Ovary (tissue), 9 donors: ENCODE measurements around the gene PSMC3. TPM values are rescaled to one million over a fixed set of nuclear protein-coding genes. Genes with fewer than 3 reads are reported as not detected.
A peak's percentile ranks its signal among the peaks of the same experiment; 100 is the strongest.

Source experiments
- DNase-seq, 5 donors: peaks; one replicate each; pipeline ENCODE4 v3.0.0-alpha.2; 2019 to 2020
- H3K27ac ChIP-seq, 2 donors: fragments of 200-600 bp; one replicate each; pipeline versions ENCODE4 v1.5.1 to v1.8.0; 2019 to 2022
- H3K27me3 ChIP-seq: fragments of 200-600 bp; one replicate; pipeline ENCODE4 v1.8.0; 2022
- H3K36me3 ChIP-seq: fragments of 200-600 bp; sonication (generic); one replicate; pipeline ENCODE4 v1.5.1; 2019
- H3K4me1 ChIP-seq: one replicate; pipeline ENCODE4 v1.8.1; 2013; ENCODE audit warnings: mild to moderate bottlenecking, moderate library complexity; ENCODE audit not compliant: insufficient read depth
- H3K4me3 ChIP-seq: fragments of 200-600 bp; sonication (generic); one replicate; pipeline ENCODE4 v1.5.1; 2017
- H3K9me3 ChIP-seq, 2 donors: fragments of 200-600 bp in 1 of 2; sonication (generic) in 1 of 2; one replicate each; pipeline versions ENCODE4 v1.5.1 to v1.8.1; 2013 to 2019; ENCODE audit warnings: mild to moderate bottlenecking in 1 of 2, moderate library complexity in 1 of 2
- EP300 ChIP-seq: sonication (generic); formaldehyde crosslinking; IDR thresholded peaks from one replicate; pipeline ENCODE4 v1.6.1; 2017; ENCODE audit warnings: antibody characterized with exemption
- POLR2A ChIP-seq: fragments of 450-650 bp; IDR thresholded peaks from one replicate; pipeline ENCODE4 v1.6.1; 2017; ENCODE audit warnings: antibody characterized with exemption, mild to moderate bottlenecking, moderate library complexity
- WGBS, 3 donors: extraction: QIAGEN DNeasy Blood & Tissue Kit in 1 of 3; methylation state at CpG; one replicate each; pipeline versions ENCODE4 v1.1.5 to v1.1.7; 2013 to 2017; 5-methylcytosine and 5-hydroxymethylcytosine counted together
- intact Hi-C, 4 donors: fragments of 100-400 bp; cut with DNase I; formaldehyde crosslinking; loops; one replicate each; pipeline versions ENCODE4 v1.11.0 to v1.15.1; 2022 to 2023
- polyA plus RNA-seq, 2 donors: library from polyadenylated mRNA; stranded (reverse); fragments of 200-250 nt in 1 of 2; fragments of 350-450 nt in 1 of 2; fragmentation: Illumina TruSeq in 1 of 2; extraction: RNeasy Lipid Tissue Mini Kit (QIAGEN cat#74804) in 1 of 2; gene quantifications; one replicate each; pipeline ENCODE4 v1.2.3, GENCODE V29; 2013 to 2014
- total RNA-seq, 7 donors: library from RNA; depleted of rRNA in 2 of 7; stranded (reverse); fragments of >200 nt in 2 of 7; fragmentation: NEBNext Ultra II Directional in 3 of 7; extraction: Animal tissue kit (Norgen Biotek cat#: 25700) in 3 of 7; gene quantifications; one replicate each; pipeline versions ENCODE4 v1.1.0 to v1.2.4, GENCODE V29; 2016 to 2023
- TF ChIP-seq, protein P1 (sequence below), 3 donors: fragments of 450-650 bp in 2 of 3; fragments of 200-600 bp in 1 of 3; IDR thresholded peaks; one replicate each; pipeline versions ENCODE4 v1.5.1 to v1.8.0; 2016 to 2022; ENCODE audit warnings: antibody characterized with exemption in 3 of 3, mild to moderate bottlenecking in 1 of 3
- donor health status: DM: no; HTN: no; CAD: no; lungs with moderate emphysema.
- donor health status: DM: no; HTN: no; CAD: no.
- donor health status: Bipolar disorder and iron deficiency.
- donor health status: DM: yes; HTN: yes; CAD: no.
- donor health status: DM: no; HTN: no; CAD: no.
- donor health status: DM: yes; HTN: yes; CAD: no.

Gene PSMC3
- total and polyA plus RNA-seq, 9 donors, result 60.7 to 267 (median 87.2) TPM

DNA sequence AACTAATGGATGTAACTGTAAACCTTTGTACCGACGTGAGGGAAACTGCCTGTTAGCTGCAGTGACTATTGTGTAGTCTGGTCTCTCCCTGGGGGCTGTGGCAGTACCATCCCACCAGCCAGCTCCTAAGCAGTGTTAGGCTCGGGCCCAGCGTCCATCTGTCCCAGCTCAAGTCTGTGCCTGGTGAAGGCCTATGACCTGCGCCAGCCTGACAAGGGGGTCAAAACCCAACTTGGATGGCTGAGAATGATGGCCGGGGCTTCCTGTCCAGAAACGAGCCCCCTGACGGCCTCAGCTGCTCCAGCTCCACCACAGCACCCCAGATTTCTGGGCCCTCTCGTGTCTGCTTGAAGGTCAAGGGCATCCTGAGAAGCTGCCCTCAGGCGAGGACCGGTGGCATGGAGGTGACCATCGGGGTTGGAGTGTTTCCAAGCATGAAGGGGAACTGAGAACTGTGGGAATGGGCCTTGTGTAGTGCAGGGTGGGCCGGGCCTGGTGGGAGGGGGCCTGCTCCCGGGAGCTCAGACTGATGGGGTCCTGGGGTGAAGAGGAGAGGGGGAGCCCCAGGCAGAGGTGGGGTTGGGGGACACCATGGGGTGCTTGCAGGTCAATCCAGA is 33.6 kb downstream of the PSMC3 start:
- H3K27ac ChIP-seq, result no peak overlapping the region
- intact Hi-C loops, result no loop called here
- 84 to 92% (median 88%) methylated on average over 14 of the region's 14 CpGs for WGBS, 3 donors
- no peaks in the 10 kb centered on the region for H3K36me3 ChIP-seq
- H3K9me3 ChIP-seq, result no peaks in the 10 kb centered on the region
- no peaks in the 10 kb centered on the region for H3K27me3 ChIP-seq
- DNase-seq, result no peak
- no peak overlapping the region for H3K4me3 ChIP-seq
- no peaks in the 10 kb centered on the region for H3K4me1 ChIP-seq
- TF ChIP-seq, protein P1, sequence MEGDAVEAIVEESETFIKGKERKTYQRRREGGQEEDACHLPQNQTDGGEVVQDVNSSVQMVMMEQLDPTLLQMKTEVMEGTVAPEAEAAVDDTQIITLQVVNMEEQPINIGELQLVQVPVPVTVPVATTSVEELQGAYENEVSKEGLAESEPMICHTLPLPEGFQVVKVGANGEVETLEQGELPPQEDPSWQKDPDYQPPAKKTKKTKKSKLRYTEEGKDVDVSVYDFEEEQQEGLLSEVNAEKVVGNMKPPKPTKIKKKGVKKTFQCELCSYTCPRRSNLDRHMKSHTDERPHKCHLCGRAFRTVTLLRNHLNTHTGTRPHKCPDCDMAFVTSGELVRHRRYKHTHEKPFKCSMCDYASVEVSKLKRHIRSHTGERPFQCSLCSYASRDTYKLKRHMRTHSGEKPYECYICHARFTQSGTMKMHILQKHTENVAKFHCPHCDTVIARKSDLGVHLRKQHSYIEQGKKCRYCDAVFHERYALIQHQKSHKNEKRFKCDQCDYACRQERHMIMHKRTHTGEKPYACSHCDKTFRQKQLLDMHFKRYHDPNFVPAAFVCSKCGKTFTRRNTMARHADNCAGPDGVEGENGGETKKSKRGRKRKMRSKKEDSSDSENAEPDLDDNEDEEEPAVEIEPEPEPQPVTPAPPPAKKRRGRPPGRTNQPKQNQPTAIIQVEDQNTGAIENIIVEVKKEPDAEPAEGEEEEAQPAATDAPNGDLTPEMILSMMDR (IDR thresholded peaks at IDR 0.05), result no peak
- TF ChIP-seq EP300, result no peak
- TF ChIP-seq POLR2A, result no peak

DNA sequence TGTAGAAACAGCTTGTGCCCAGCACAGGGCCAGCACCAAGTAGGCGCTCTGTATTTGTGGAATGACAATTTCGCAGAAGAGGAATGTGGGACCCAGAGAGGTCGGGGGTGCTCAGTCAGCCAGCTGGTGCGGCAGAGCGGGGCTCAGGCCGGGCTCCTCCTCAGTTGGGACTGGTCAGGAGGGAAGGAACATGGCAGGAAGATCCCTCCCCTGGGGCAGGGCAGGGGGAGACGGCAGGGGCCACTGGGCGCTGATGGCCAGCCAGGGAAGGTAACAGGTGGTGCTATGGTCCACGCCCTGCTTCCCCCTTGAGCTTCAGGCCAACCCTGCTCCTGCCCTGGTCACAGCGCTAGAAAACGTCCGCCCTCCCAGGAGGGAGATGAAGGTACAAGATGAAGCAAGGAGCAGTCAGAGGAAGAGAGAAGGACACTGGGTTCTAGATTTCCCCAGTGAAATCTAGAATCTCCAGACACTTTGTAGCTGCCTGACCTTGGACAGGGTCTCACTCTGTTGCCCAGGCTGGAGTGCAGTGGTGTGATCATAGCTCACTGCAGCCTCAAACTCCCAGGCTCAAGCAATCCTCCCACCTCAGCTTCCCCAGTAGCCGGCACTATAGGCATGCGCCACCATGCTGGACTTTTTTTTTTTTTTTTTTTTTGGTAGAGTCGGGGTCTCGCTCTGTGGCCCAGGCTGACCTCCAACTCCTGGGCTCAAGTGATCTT is 34.4 kb downstream of the PSMC3 start:
- WGBS, 3 donors, result 85 to 94% (median 90%) methylated on average over 16 of the region's 16 CpGs
- intact Hi-C loops, result no loop called here
- no peak for DNase-seq
- no peak overlapping the region for H3K4me3 ChIP-seq
- H3K9me3 ChIP-seq, result no peaks in the 10 kb centered on the region
- H3K27me3 ChIP-seq, result no peaks in the 10 kb centered on the region
- no peaks in the 10 kb centered on the region for H3K36me3 ChIP-seq
- H3K27ac ChIP-seq, result no peak overlapping the region
- no peaks in the 10 kb centered on the region for H3K4me1 ChIP-seq
- TF ChIP-seq, protein P1 (IDR thresholded peaks at IDR 0.05), result no peak
- TF ChIP-seq EP300, result no peak
- no peak for TF ChIP-seq POLR2A

DNA sequence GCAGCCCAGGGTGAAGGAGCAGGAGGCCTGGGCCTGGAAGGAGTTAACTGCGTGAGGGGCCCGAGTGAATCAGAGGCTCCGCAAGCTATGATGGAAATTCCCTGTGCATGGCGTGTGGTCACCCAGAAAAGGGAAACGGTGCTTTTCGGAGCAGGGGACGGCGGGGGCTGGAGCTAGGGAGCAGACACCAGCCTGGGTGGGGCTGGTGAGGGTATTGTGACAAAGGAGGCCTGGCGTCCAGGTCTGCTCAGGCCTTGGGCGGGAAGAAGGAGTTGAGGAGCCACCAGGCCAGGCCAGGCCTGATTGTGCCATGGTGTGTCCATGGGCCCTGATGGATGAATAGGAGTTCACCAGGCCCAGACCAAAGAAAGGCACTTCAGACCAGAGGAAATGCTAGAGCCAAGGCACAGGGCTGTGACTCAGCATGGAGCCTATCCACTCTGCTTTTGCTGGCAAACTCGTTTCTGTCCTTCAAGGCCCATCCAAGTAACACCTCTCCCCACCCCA is 35.1 kb downstream of the PSMC3 start:
- intact Hi-C loops, result no loop called here

DNA sequence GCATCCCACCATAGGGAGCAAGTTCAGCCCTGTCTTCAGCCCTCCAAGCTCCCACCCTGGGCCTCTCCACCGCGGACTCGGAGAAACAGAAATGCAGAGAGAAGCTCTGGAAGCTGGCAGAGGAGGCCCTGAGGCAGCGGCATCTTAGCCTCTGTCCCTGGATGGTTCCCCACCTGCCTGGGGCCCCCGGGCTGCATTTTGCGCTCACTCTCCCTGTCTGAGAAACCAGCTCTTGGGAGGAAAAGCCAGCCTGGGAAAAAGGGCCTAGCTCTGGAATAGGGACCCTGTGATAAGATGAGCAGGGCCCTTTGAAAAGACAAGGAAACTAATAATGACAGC is 35.8 kb downstream of the PSMC3 start:
- Histone ChIP-seq H3K4me1 (no peaks in the 10 kb centered on the region), H3K4me3 (no peak overlapping the region), H3K36me3 (no peaks in the 10 kb centered on the region), H3K9me3 (no peaks in the 10 kb centered on the region), H3K27me3 (no peaks in the 10 kb centered on the region), H3K27ac (no peak overlapping the region)
- TF ChIP-seq, protein P1 (IDR thresholded peaks at IDR 0.05), result no peak
- TF ChIP-seq POLR2A (no peak), EP300 (no peak)
- peak in 1 of 5 donors; percentile 14 for DNase-seq
- 91 to 95% (median 94%) methylated on average over 6 of the region's 6 CpGs for WGBS, 3 donors
- intact Hi-C loops, result no loop called here

More for the DNA sequence above, 35.1 kb downstream of the PSMC3 start:
- no peak for TF ChIP-seq EP300
- no peak for TF ChIP-seq POLR2A
- Histone ChIP-seq H3K27me3 (no peaks in the 10 kb centered on the region), H3K4me3 (no peak overlapping the region), H3K36me3 (no peaks in the 10 kb centered on the region), H3K9me3 (no peaks in the 10 kb centered on the region), H3K4me1 (no peaks in the 10 kb centered on the region), H3K27ac (no peak overlapping the region)
- 83 to 84% (median 83%) methylated on average over 11 of the region's 11 CpGs for WGBS, 3 donors
- peak in 1 of 5 donors; percentile 15 for DNase-seq
